HepG2 (cell line): ENCODE data around the gene FASTK.

Experiments used
- ATF6 ChIP-seq: sonication (generic); formaldehyde crosslinking; conservative IDR thresholded peaks from 2 replicates; pipeline ENCODE4 v1.4.0; 2020; ENCODE audit warnings: missing genetic modification reagents
- CTCF ChIP-seq: sonication (generic); formaldehyde crosslinking; IDR thresholded peaks from 2 replicates; pipeline ENCODE4 v1.5.0; 2020; ENCODE audit warnings: mild to moderate bottlenecking, missing genetic modification reagents, moderate library complexity
- FOSL1 ChIP-seq: sonication (generic); formaldehyde crosslinking; IDR thresholded peaks from 2 replicates; pipeline ENCODE4 v1.9.0; 2021; ENCODE audit warnings: missing genetic modification reagents, borderline replicate concordance
- FOSL2 ChIP-seq: sonication (generic); formaldehyde crosslinking; IDR thresholded peaks from 2 replicates; pipeline ENCODE4 v1.4.0; 2020; ENCODE audit warnings: missing genetic modification reagents
- MAFF ChIP-seq: IDR thresholded peaks from 2 replicates; pipeline ENCODE4 v1.6.1; 2011; ENCODE audit warnings: low read depth, low read length, improper control_type of control experiment
- MEIS1 ChIP-seq: sonication (generic); formaldehyde crosslinking; IDR thresholded peaks from 2 replicates; pipeline ENCODE4 v1.9.0; 2021; ENCODE audit warnings: mild to moderate bottlenecking, missing genetic modification reagents, moderate library complexity, borderline replicate concordance
- MXI1 ChIP-seq: IDR thresholded peaks from 3 replicates; pipeline ENCODE4 v1.6.1; 2012; ENCODE audit warnings: low read depth, low read length, inconsistent platforms, borderline replicate concordance
- RAD21 ChIP-seq: fragments of 450-650 bp; formaldehyde crosslinking; IDR thresholded peaks from 2 replicates; pipeline ENCODE4 v1.5.0; 2020; ENCODE audit warnings: mild to moderate bottlenecking
- RFX1 ChIP-seq: fragments of 450-650 bp; IDR thresholded peaks from 2 replicates; pipeline ENCODE4 v1.6.1; 2017
- TAF1 ChIP-seq: sonication (generic); formaldehyde crosslinking; IDR thresholded peaks from 2 replicates; pipeline ENCODE4 v1.4.0; 2020; ENCODE audit warnings: missing genetic modification reagents
- TCF7L2 ChIP-seq: IDR thresholded peaks from 2 replicates; pipeline ENCODE4 v1.6.1; 2011; ENCODE audit warnings: mild to moderate bottlenecking, low read depth, low read length, moderate library complexity
- ZNF17 ChIP-seq: sonication (generic); formaldehyde crosslinking; IDR thresholded peaks from 2 replicates; pipeline ENCODE4 v1.5.0; 2020; ENCODE audit warnings: mild to moderate bottlenecking, missing genetic modification reagents
- ZNF879 ChIP-seq: sonication (generic); formaldehyde crosslinking; IDR thresholded peaks from 2 replicates; pipeline ENCODE4 v1.8.1; 2023; ENCODE audit warnings: missing genetic modification reagents
- ZSCAN12 ChIP-seq: sonication (generic); formaldehyde crosslinking; IDR thresholded peaks from 2 replicates; pipeline ENCODE4 v1.9.0; 2021; ENCODE audit warnings: mild to moderate bottlenecking, missing genetic modification reagents

DNA sequence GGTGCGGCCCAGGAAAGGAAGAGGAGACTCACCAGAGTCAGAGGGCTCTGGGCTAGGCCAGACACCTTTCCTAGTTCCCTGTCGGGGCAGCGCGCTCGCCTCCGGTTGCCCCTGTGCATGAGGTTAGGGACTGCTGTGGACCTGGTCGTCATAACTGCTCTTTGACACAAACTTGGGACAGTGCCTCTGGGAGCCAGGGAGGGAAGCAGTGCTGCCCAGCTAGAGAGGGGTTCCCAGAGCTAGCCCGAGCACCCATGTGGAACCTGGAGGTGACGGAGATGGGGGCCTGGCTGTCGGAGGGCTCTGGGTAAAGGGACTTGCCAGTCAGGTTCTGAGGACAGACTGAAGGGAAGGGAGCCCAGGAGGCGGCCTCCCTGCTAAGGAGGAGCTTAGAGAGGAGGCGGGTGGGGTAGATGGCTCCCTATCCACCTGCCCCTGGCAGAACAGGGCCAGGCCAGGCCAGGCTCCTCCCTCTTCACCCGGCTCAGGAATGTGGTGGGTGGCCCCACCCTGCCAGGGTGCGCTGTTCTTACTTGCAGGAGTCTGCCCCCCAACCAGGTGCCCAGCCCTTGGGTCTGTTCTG lies 35.3 kb upstream of the FASTK start:
- TF ChIP-seq MAFF (no peak), RAD21 (CRISPR knock-in tag) (no peak), ZNF879 (CRISPR knock-in tag) (no peak), MXI1 (no peak), ZSCAN12 (CRISPR knock-in tag) (no peak), MEIS1 (no peak), TCF7L2 (no peak), CTCF (CRISPR knock-in tag) (no peak), FOSL2 (CRISPR knock-in tag) (no peak), TAF1 (no peak), FOSL1 (no peak), ATF6 (CRISPR knock-in tag) (no peak), RFX1 (no peak), ZNF17 (no peak)
